ENCODE measurements around the gene DOCK2.

DNA sequence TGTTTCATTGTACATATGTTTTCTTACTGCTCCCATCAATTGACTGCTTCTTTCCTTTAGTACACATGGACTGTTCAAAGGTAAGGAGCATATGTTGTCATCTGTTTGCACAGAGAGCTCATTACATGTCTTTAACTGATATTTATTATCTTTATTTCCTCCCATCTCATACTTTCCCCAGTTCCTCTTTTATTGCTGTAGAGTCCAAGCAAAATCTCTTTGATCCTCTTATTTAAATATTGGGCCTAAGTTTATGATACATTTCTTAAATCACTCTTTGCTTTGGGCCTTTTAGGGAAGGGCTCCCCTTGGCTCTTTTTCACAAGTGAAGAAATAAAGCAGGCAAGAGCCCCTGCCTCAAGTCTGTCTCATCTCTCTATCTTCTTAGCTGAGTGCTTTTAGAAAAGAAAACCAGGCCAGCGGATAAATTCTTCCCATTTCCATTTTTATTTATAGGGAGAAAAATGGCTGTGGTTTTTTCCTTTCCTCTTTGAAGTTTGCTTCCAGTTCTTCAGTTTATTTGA lies 152.4 kb downstream of the DOCK2 start:
- TF ChIP-seq POLR2AphosphoS5 (IDR thresholded peaks at IDR 0.05; ENCODE audit: borderline replicate concordance, low read depth, low read length) (no peak), EZH2 (IDR thresholded peaks at IDR 0.05) (no peak), FOXP2 (optimal IDR thresholded peaks at IDR 0.05; ENCODE audit: control extremely low read depth, extremely low read length, insufficient read depth) (no peak)
